Cardiac fibroblast (primary cell): ENCODE results near the gene REV3L.
"Not testable (repeated sequence)": the region's sequence is repeated elsewhere in the genome, so short reads cannot be mapped to it uniquely, and the experiment has no call there.

Source experiments
- DNase-seq, 2 donors: peaks; one replicate each; pipeline versions ENCODE4 v3.0.0 to v3.0.0-alpha.2; 2010; ENCODE audit warnings: low read depth in 2 of 2
- H3K4me3 ChIP-seq, 2 donors: replicated peaks in 1 of 2; 1 replicate in 1 of 2; 2 replicates in 1 of 2; pipeline ENCODE4 v1.5.1; 2011; ENCODE audit warnings: low read depth in 2 of 2, low read length in 2 of 2, mild to moderate bottlenecking in 2 of 2, moderate library complexity in 1 of 2
- CTCF ChIP-seq: IDR thresholded peaks from one replicate; pipeline ENCODE4 v1.5.1; 2011; ENCODE audit warnings: low read depth, mild to moderate bottlenecking, low read length, inconsistent platforms

Gene REV3L

GRCh38 chr6:111307275-111307858, 175.7 kb downstream of the REV3L start:
- H3K4me3 ChIP-seq: no peak overlapping the region
- DNase-seq: no peak
- no peak for TF ChIP-seq CTCF

GRCh38 chr6:111306104-111306888, 176.7 kb downstream of the REV3L start:
- DNase-seq: no peak
- H3K4me3 ChIP-seq: no peak overlapping the region
- no peak for TF ChIP-seq CTCF

GRCh38 chr6:111301946-111302345, 181.1 kb downstream of the REV3L start:
- DNase-seq: no peak
- no peak for TF ChIP-seq CTCF
- no peak overlapping the region for H3K4me3 ChIP-seq

- DNase-seq: peak in 1 of 2 donors; percentile 11
Observed at GRCh38 chr6:111300938-111301800, 181.8 kb downstream of the REV3L start.

GRCh38 chr6:111297776-111298175, 185.2 kb downstream of the REV3L start:
- H3K4me3 ChIP-seq: no peak overlapping the region
- TF ChIP-seq CTCF: no peak

More at GRCh38 chr6:111300938-111301800, 181.8 kb downstream of the REV3L start:
- not testable (repeated sequence) for H3K4me3 ChIP-seq

GRCh38 chr6:111294374-111294967, 188.5 kb downstream of the REV3L start:
- TF ChIP-seq CTCF: no peak
- no peak overlapping the region for H3K4me3 ChIP-seq
- DNase-seq: no peak

More at GRCh38 chr6:111297776-111298175, 185.2 kb downstream of the REV3L start:
- no peak for DNase-seq
